Measurements from ENCODE around the gene SNX30.

- no peak for TF ChIP-seq CTCF (IDR thresholded peaks at IDR 0.05; ENCODE audit: low read length)
- no peak for TF ChIP-seq EZH2 (IDR thresholded peaks at IDR 0.05; ENCODE audit: borderline replicate concordance, low read length)
Observed at GRCh38 chr9:112789473-112789872, 38.9 kb downstream of the SNX30 start.
